Breast epithelium (tissue), 4 donors: ENCODE results near the gene NAP1L3. TPM values are rescaled to one million over a fixed set of nuclear protein-coding genes. Genes with fewer than 3 reads are reported as not detected.

Experiments
- DNase-seq, 2 donors: peaks; one replicate each; pipeline ENCODE4 v3.0.0-alpha.2; 2019; ENCODE audit warnings: low spot score in 2 of 2
- H3K27ac ChIP-seq, 2 donors: fragments of 200-600 bp; sonication (generic) in 1 of 2; one replicate each; pipeline ENCODE4 v1.5.1; 2016 to 2019; ENCODE audit warnings: mild to moderate bottlenecking in 1 of 2
- H3K27me3 ChIP-seq, 2 donors: fragments of 200-600 bp; sonication (generic) in 1 of 2; one replicate each; pipeline versions ENCODE4 v1.5.1 to v1.6.0; 2017 to 2019; ENCODE audit warnings: control low read depth in 1 of 2, mild to moderate bottlenecking in 1 of 2
- H3K36me3 ChIP-seq: fragments of 200-600 bp; one replicate; pipeline ENCODE4 v1.5.1; 2019
- H3K4me1 ChIP-seq, 2 donors: fragments of 200-600 bp; sonication (generic); one replicate each; pipeline ENCODE4 v1.5.1; 2016 to 2019; ENCODE audit warnings: control low read depth in 1 of 2
- H3K4me3 ChIP-seq, 3 donors: fragments of 200-600 bp; sonication (generic); 1 replicate in 2 of 3; 2 replicates in 1 of 3; pipeline ENCODE4 v1.5.1; 2016 to 2019; ENCODE audit warnings: mild to moderate bottlenecking in 3 of 3, moderate library complexity in 2 of 3
- H3K9me3 ChIP-seq, 2 donors: fragments of 200-600 bp; sonication (generic) in 1 of 2; one replicate each; pipeline ENCODE4 v1.5.1; 2016 to 2019; ENCODE audit warnings: control low read depth in 1 of 2
- POLR2A ChIP-seq: fragments of 450-650 bp; IDR thresholded peaks from one replicate; pipeline ENCODE4 v1.6.1; 2016; ENCODE audit warnings: antibody characterized with exemption, mild to moderate bottlenecking, moderate library complexity
- POLR2AphosphoS5 ChIP-seq, 3 donors: sonication (generic); formaldehyde crosslinking; IDR thresholded peaks; one replicate each; pipeline ENCODE4 v1.6.1; 2017; ENCODE audit warnings: antibody characterized with exemption in 3 of 3
- intact Hi-C: fragments of 100-400 bp; cut with DNase I; formaldehyde crosslinking; loops from one replicate; pipeline ENCODE4 v1.15.1; 2023; ENCODE audit warnings: low total_unique reads
- total RNA-seq, 3 donors: library from RNA; depleted of rRNA; stranded (reverse); fragments of >200 nt; gene quantifications; one replicate each; pipeline ENCODE4 v1.1.0, GENCODE V29; 2016
- TF ChIP-seq, protein P1 (sequence below), 3 donors: fragments of 450-650 bp; IDR thresholded peaks; one replicate each; pipeline ENCODE4 v1.5.1; 2016 to 2017; ENCODE audit warnings: antibody characterized with exemption in 3 of 3, mild to moderate bottlenecking in 3 of 3, moderate library complexity in 3 of 3

The NAP1L3 gene, protein sequence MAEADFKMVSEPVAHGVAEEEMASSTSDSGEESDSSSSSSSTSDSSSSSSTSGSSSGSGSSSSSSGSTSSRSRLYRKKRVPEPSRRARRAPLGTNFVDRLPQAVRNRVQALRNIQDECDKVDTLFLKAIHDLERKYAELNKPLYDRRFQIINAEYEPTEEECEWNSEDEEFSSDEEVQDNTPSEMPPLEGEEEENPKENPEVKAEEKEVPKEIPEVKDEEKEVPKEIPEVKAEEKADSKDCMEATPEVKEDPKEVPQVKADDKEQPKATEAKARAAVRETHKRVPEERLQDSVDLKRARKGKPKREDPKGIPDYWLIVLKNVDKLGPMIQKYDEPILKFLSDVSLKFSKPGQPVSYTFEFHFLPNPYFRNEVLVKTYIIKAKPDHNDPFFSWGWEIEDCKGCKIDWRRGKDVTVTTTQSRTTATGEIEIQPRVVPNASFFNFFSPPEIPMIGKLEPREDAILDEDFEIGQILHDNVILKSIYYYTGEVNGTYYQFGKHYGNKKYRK
- total RNA-seq = 1 to 10 TPM in 2 of 3 donors, under 1 TPM in 1; 0.98 to 3.0 (median 1.8) TPM

DNA sequence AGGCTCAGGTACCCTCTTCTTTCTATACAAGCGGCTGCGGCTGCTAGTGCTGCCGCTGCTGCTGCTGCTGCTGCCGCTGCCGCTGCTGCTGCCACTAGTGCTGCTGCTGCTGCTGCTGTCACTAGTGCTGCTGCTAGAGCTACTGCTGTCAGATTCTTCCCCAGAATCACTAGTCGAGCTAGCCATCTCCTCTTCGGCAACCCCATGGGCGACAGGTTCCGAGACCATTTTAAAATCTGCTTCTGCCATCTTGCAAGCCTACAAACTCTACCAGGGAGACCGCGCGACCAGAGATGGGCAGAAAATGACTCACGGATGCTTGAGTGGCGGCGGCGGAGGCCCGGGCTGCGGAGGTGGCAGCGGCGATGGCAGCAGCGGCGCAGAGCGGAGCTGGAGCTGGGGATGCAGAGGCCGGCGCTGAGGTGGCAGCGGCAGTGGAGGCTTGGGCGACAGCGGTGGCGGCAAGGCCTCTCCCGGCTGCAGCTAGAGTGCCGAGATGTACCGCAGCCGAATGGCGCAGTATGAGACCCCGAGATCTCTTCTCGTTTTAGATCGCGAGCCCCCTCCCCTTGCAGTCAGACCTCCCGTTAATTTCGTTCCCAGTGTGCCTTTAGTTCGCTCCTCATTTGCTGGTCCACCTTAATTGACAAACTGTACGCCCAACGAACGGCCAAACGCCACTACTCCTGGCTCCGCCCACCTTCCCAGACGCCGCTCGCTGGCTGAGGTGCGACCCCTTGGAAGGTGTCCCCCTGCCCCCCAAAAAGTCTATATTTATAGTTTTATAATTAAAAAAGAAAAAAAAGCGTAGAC, at the start of gene NAP1L3:
NAP1L3 (minus strand) TSS at position 523 of the 813 bp plus-strand sequence; CDS start at position 249, 274 bp downstream.
- Histone ChIP-seq H3K27ac (peak within 1 kb of the TSS; percentile 53), H3K9me3 (no peaks in the 10 kb centered on the region), H3K4me3 (peak within 1 kb of the TSS; percentile 55 to 70 (median 57)), H3K27me3 (peaks cover 5 to 54% of the 10 kb centered on the region in 2 donors), H3K4me1 (no peaks in the 10 kb centered on the region), H3K36me3 (no peaks in the 10 kb centered on the region)
- DNase-seq = no peak
- intact Hi-C loops = no loop called here
- TF ChIP-seq, protein P1, sequence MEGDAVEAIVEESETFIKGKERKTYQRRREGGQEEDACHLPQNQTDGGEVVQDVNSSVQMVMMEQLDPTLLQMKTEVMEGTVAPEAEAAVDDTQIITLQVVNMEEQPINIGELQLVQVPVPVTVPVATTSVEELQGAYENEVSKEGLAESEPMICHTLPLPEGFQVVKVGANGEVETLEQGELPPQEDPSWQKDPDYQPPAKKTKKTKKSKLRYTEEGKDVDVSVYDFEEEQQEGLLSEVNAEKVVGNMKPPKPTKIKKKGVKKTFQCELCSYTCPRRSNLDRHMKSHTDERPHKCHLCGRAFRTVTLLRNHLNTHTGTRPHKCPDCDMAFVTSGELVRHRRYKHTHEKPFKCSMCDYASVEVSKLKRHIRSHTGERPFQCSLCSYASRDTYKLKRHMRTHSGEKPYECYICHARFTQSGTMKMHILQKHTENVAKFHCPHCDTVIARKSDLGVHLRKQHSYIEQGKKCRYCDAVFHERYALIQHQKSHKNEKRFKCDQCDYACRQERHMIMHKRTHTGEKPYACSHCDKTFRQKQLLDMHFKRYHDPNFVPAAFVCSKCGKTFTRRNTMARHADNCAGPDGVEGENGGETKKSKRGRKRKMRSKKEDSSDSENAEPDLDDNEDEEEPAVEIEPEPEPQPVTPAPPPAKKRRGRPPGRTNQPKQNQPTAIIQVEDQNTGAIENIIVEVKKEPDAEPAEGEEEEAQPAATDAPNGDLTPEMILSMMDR (IDR thresholded peaks at IDR 0.05) = no peak
- TF ChIP-seq POLR2AphosphoS5 (IDR thresholded peaks at IDR 0.05) (no peak), POLR2A (no peak)

DNA sequence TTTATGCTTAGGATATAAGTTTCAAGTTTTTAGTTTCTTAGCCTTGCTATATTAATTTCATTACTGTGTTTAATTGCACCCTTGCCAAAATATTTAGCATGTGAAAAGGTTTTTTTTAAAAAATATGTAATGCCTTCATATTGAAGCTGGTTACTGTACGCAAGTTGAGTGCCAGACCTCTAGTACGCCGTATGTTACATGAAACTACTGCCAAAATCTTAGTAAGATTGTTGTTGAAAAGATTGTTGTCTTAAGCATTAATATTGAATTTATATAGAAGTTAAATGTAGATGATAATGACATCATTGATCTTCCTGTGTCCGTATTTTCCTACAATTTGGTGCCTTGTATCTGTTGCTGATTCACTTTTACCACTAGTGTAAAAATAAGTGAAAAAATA, 37.7 kb upstream of the NAP1L3 start:
- H3K4me1 ChIP-seq = no peaks in the 10 kb centered on the region
- intact Hi-C loops = no loop called here

DNA sequence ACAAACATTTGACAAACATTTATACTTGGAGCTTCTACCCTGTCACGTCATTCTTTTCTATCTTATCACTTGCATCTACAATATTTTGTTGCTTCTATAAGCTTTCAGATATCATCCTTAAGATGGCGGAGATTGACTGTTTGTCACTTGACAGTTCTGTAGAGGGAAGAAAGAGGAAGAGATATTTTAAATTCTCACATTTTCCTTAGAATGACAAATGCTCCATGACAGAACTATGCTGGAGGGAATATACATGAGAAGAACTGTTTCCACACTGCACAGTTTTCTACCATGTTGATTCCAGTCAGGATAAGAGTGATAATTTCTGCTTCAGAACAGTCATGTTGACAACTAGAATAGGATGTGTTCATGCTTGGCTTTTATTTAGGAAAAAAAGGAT, 30.3 kb upstream of the NAP1L3 start:
- Histone ChIP-seq H3K4me1 (no peaks in the 10 kb centered on the region), H3K9me3 (no peaks in the 10 kb centered on the region), H3K36me3 (no peaks in the 10 kb centered on the region), H3K4me3 (no peak overlapping the region), H3K27ac (no peak overlapping the region), H3K27me3 (peaks cover 0 to 22% of the 10 kb centered on the region in 2 donors)
- no peak for DNase-seq
- intact Hi-C loops = no loop called here
- TF ChIP-seq, protein P1 (IDR thresholded peaks at IDR 0.05) = no peak
- TF ChIP-seq POLR2AphosphoS5 (IDR thresholded peaks at IDR 0.05) (no peak), POLR2A (no peak)

More for the DNA sequence above, 37.7 kb upstream of the NAP1L3 start:
- no peak for DNase-seq
- peaks cover 0 to 22% of the 10 kb centered on the region in 2 donors for H3K27me3 ChIP-seq
- H3K4me3 ChIP-seq = no peak overlapping the region
- no peaks in the 10 kb centered on the region for H3K36me3 ChIP-seq
- TF ChIP-seq, protein P1 (IDR thresholded peaks at IDR 0.05) = no peak
- TF ChIP-seq POLR2A (no peak), POLR2AphosphoS5 (IDR thresholded peaks at IDR 0.05) (no peak)
- no peak overlapping the region for H3K27ac ChIP-seq
- H3K9me3 ChIP-seq = no peaks in the 10 kb centered on the region

DNA sequence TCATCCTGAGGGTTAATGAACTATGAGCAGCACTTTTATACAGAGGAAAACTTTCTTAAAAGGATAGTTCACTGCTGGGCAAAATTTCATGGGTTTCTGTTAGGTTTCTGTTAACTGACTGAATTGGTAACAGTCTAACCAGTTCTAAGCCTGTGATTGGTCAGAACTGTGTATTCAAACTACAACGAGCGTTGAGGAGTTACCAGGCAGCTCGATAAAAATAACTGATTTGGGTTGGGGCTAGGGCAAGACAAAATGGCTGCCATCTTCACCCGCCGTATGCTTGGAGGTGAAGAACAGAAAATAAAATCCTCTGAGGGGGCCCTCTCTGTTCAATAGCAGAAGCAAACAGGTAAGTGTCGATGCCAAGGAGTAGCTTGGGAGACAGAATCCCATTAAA, 22.6 kb upstream of the NAP1L3 start:
- no peak overlapping the region for H3K4me3 ChIP-seq
- TF ChIP-seq, protein P1 (IDR thresholded peaks at IDR 0.05) = no peak
- TF ChIP-seq POLR2A (no peak), POLR2AphosphoS5 (IDR thresholded peaks at IDR 0.05) (no peak)
- intact Hi-C loops = no loop called here
- peaks cover 0 to 17% of the 10 kb centered on the region in 2 donors for H3K27me3 ChIP-seq
- no peaks in the 10 kb centered on the region for H3K4me1 ChIP-seq
- no peaks in the 10 kb centered on the region for H3K9me3 ChIP-seq
- no peak overlapping the region for H3K27ac ChIP-seq
- DNase-seq = no peak
- no peaks in the 10 kb centered on the region for H3K36me3 ChIP-seq
